Testis (tissue), 2 donors: ENCODE data around the gene NPAS2.

Experiments used
- CTCF ChIP-seq, 3 experiments: fragments of 450-650 bp in 2 of 3; fragments of 200-600 bp in 1 of 3; sonication (generic) in 1 of 3; IDR thresholded peaks; one replicate each; pipeline ENCODE4 v1.5.1; 2016 to 2019; ENCODE audit warnings: antibody characterized with exemption in 3 of 3, mild to moderate bottlenecking in 2 of 3, moderate library complexity in 1 of 3
- POLR2A ChIP-seq: fragments of 450-650 bp; IDR thresholded peaks from one replicate; pipeline ENCODE4 v1.6.1; 2017; ENCODE audit warnings: antibody characterized with exemption, mild to moderate bottlenecking, moderate library complexity

- no peak for TF ChIP-seq CTCF (IDR thresholded peaks at IDR 0.05)
- no peak for TF ChIP-seq POLR2A
These were observed 34.2 kb upstream of the NPAS2 start for GRCh38 chr2:100785626-100786296.
